Stomach (tissue), 9 donors: Measurements from ENCODE around the gene COMMD7. TPM values are rescaled to one million over a fixed set of nuclear protein-coding genes. Genes with fewer than 3 reads are reported as not detected.
A peak's percentile ranks its signal among the peaks of the same experiment; 100 is the strongest.

Source experiments
- DNase-seq, 2 donors: peaks; one replicate each; pipeline versions ENCODE4 v3.0.0 to v3.0.0-alpha.2; 2013 to 2019
- H3K27ac ChIP-seq, 5 donors: fragments of 200-600 bp in 4 of 5; sonication (generic) in 4 of 5; one replicate each; pipeline ENCODE4 v1.5.1; 2013 to 2019; ENCODE audit warnings: mild to moderate bottlenecking in 1 of 5, moderate library complexity in 1 of 5
- H3K27me3 ChIP-seq, 3 donors: fragments of 200-600 bp; sonication (generic); one replicate each; pipeline ENCODE4 v1.5.1; 2017 to 2019; ENCODE audit warnings: mixed run types in 1 of 3
- H3K36me3 ChIP-seq, 4 donors: fragments of 200-600 bp; sonication (generic); 1 replicate in 3 of 4; 2 replicates in 1 of 4; pipeline ENCODE4 v1.5.1; 2016 to 2019
- H3K4me1 ChIP-seq, 4 donors: fragments of 200-600 bp; sonication (generic); one replicate each; pipeline ENCODE4 v1.5.1; 2016 to 2019
- H3K4me3 ChIP-seq, 4 donors: fragments of 200-600 bp; sonication (generic) in 3 of 4; one replicate each; pipeline ENCODE4 v1.5.1; 2016 to 2019; ENCODE audit warnings: mild to moderate bottlenecking in 1 of 4
- H3K9me3 ChIP-seq, 4 donors: fragments of 200-600 bp; sonication (generic); one replicate each; pipeline ENCODE4 v1.5.1; 2016 to 2019
- EP300 ChIP-seq: sonication (generic); formaldehyde crosslinking; IDR thresholded peaks from one replicate; pipeline ENCODE4 v1.6.1; 2017; ENCODE audit warnings: antibody characterized with exemption
- POLR2A ChIP-seq, 4 donors: fragments of 450-650 bp; IDR thresholded peaks; one replicate each; pipeline ENCODE4 v1.6.1; 2016; ENCODE audit warnings: antibody characterized with exemption in 4 of 4, control low read depth in 2 of 4, mild to moderate bottlenecking in 1 of 4, moderate library complexity in 1 of 4
- POLR2AphosphoS5 ChIP-seq, 3 donors: sonication (generic); formaldehyde crosslinking; IDR thresholded peaks; one replicate each; pipeline ENCODE4 v1.6.1; 2016; ENCODE audit warnings: antibody characterized with exemption in 3 of 3
- WGBS, 5 donors: extraction: QIAGEN DNeasy Blood & Tissue Kit in 3 of 5; methylation state at CpG; one replicate each; pipeline versions ENCODE4 v1.1.5 to v1.1.7; 2013 to 2018; 5-methylcytosine and 5-hydroxymethylcytosine counted together
- intact Hi-C: fragments of 100-400 bp; cut with DNase I; formaldehyde crosslinking; loops from one replicate; pipeline ENCODE4 v1.15.1; 2023; ENCODE audit warnings: low total_unique reads
- polyA plus RNA-seq, 3 donors: library from polyadenylated mRNA; stranded (reverse); fragments of 200-250 nt; gene quantifications; one replicate each; pipeline ENCODE4 v1.2.3, GENCODE V29; 2013
- total RNA-seq, 5 donors: library from RNA; depleted of rRNA; stranded (reverse); fragments of >200 nt; gene quantifications; one replicate each; pipeline versions ENCODE4 v1.1.0 to v1.2.3, GENCODE V29; 2014 to 2016
- TF ChIP-seq, protein P1 (sequence below), 7 experiments: fragments of 450-650 bp in 4 of 7; fragments of 200-600 bp in 3 of 7; sonication (generic) in 3 of 7; IDR thresholded peaks; one replicate each; pipeline ENCODE4 v1.5.1; 2016 to 2019; ENCODE audit warnings: antibody characterized with exemption in 7 of 7, control low read depth in 2 of 7, mild to moderate bottlenecking in 1 of 7
- donor health status: healthy with polysubstance abuse.
- donor health status: Bipolar disorder and iron deficiency.
- donor health status: healthy.

COMMD7 gene
- total and polyA plus RNA-seq, 8 donors, result 3.8 to 61.9 (median 24.3) TPM

DNA sequence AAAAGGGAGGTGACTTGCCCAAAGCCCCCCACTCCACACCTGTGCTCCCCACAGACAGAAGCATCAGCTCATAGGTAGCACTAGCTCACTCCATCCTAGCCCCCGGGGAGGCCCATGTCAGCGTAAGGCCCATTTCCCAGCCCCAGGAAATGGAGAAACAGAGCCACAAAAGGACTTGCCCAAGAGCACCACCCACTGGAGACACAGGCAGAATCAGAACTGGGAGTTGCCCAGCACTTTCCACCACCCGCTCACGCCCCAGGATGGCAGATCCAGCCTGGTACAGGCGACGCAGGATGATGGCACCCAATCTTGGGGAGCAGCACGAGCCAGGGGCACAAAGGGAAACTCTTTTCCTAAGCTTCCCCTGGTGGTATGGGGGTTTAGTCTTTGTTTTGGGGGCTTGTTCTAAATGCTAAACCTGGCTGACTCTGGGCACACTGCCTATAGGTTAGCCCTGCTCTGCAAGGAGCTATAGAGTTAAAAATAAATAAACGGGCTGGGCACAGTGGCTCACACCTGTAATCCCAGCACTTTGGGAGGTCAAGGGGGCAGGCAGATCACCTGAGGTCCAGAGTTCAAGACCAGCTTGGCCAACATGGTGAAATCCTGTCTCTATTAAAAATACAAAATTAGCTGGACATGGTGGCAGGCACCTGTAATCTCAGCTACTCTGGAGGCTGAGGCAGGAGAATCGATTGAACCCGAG lies 81.3 kb downstream of the COMMD7 start:
- Histone ChIP-seq H3K9me3 (no peaks in the 10 kb centered on the region), H3K36me3 (no peaks in the 10 kb centered on the region), H3K27me3 (no peaks in the 10 kb centered on the region), H3K27ac (no peak overlapping the region), H3K4me1 (peaks cover 0 to 12% (median 4%) of the 10 kb centered on the region in 4 donors), H3K4me3 (no peak overlapping the region)
- intact Hi-C loops, result no loop called here
- 85 to 91% (median 89%) methylated on average over 10 of the region's 10 CpGs for WGBS, 5 donors
- peak in 1 of 2 donors; percentile 2 for DNase-seq
- TF ChIP-seq POLR2AphosphoS5 (IDR thresholded peaks at IDR 0.05), result no peak
- TF ChIP-seq POLR2A (IDR thresholded peaks at IDR 0.05), result no peak
- TF ChIP-seq, protein P1, sequence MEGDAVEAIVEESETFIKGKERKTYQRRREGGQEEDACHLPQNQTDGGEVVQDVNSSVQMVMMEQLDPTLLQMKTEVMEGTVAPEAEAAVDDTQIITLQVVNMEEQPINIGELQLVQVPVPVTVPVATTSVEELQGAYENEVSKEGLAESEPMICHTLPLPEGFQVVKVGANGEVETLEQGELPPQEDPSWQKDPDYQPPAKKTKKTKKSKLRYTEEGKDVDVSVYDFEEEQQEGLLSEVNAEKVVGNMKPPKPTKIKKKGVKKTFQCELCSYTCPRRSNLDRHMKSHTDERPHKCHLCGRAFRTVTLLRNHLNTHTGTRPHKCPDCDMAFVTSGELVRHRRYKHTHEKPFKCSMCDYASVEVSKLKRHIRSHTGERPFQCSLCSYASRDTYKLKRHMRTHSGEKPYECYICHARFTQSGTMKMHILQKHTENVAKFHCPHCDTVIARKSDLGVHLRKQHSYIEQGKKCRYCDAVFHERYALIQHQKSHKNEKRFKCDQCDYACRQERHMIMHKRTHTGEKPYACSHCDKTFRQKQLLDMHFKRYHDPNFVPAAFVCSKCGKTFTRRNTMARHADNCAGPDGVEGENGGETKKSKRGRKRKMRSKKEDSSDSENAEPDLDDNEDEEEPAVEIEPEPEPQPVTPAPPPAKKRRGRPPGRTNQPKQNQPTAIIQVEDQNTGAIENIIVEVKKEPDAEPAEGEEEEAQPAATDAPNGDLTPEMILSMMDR (IDR thresholded peaks at IDR 0.05), result no peak
- TF ChIP-seq EP300, result no peak

DNA sequence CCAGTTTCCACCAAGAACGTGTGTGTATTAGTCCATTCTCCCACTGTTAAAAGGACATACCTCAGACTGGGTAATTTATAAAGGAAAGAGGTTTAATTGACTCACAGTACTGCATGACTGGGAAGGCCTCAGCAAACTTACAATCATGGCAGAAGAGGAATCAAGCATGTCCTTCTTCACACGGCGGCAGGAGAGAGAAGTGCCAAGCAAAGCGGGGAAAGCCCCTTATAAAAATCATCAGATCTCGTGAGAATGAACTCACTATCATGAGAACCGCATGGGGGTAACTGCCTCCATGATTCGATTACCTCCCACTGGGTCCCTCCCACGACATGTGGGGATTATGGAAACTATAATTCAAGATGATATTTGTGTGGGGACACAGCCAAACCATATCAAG lies 82.6 kb downstream of the COMMD7 start:
- DNase-seq, result no peak
- H3K27ac ChIP-seq, result no peak overlapping the region
- intact Hi-C loops, result no loop called here
- 85 to 92% (median 89%) methylated on average over 8 of the region's 8 CpGs for WGBS, 5 donors
- no peaks in the 10 kb centered on the region for H3K36me3 ChIP-seq
- H3K4me3 ChIP-seq, result no peak overlapping the region
- H3K4me1 ChIP-seq, result peaks cover 0 to 9% (median 3%) of the 10 kb centered on the region in 4 donors
- no peaks in the 10 kb centered on the region for H3K9me3 ChIP-seq
- H3K27me3 ChIP-seq, result no peaks in the 10 kb centered on the region
- TF ChIP-seq EP300, result no peak
- TF ChIP-seq, protein P1 (IDR thresholded peaks at IDR 0.05), result no peak
- no peak for TF ChIP-seq POLR2AphosphoS5 (IDR thresholded peaks at IDR 0.05)

DNA sequence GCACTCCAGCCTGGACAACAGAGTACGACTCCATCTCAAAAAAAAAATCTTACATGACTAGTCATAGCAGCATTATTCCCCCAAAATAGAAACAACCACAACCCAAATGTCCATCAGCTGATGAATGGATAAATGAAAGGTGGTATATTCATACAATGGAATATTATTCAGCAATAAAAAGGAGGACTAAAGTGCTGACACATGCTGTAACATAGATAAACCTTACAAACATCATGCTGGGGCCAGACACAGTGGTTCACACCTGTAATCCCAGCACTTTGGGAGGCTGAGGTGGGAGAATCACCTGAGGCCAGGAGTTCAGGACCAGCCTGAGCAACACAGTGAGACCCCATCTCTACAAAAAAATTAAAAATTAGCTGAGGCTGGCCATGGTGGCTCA lies 86.4 kb downstream of the COMMD7 start:
- no peak for TF ChIP-seq POLR2AphosphoS5 (IDR thresholded peaks at IDR 0.05)
- TF ChIP-seq POLR2A (IDR thresholded peaks at IDR 0.05), result no peak
- TF ChIP-seq EP300, result no peak
- intact Hi-C loops, result no loop called here
- Histone ChIP-seq H3K27ac (no peak overlapping the region), H3K27me3 (no peaks in the 10 kb centered on the region), H3K4me1 (peaks cover 0 to 8% (median 6%) of the 10 kb centered on the region in 4 donors), H3K36me3 (no peaks in the 10 kb centered on the region), H3K4me3 (no peak overlapping the region), H3K9me3 (no peaks in the 10 kb centered on the region)
- DNase-seq, result no peak
- 91 to 100% (median 94%) methylated on average over 1 of the region's 1 CpG for WGBS, 5 donors

DNA sequence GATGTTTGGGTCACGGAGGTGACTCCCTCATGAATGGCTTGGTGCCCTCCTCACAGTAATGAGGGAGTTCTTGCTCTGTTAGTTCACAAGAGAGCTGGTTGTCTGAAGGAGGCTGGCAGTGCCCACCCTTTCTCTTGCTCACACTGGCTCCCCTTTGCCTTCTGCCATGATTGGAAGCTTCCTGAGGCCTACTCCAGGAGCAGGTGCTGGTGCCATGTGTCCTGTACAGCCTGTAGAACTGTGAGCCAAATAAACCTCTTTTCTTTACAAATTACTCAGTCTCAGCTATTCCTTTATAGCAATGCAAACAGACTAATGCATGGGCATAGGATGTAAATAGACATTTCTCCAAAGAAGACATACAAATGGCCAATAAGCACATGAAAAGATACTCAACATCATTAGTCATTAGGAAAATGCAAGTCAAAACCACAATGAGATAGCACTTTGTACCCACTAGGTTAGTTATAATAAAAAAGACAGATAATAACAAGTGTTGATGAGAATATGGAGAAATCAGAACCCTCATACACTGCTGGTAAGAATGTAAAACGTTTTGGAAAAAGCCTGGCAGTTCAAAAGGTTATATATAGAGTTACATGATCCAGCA lies 87.3 kb downstream of the COMMD7 start:
- no peak overlapping the region for H3K4me3 ChIP-seq
- no peak for DNase-seq
- no peak overlapping the region for H3K27ac ChIP-seq
- no peaks in the 10 kb centered on the region for H3K27me3 ChIP-seq
- H3K4me1 ChIP-seq, result peaks cover 0 to 8% (median 6%) of the 10 kb centered on the region in 4 donors
- no peaks in the 10 kb centered on the region for H3K36me3 ChIP-seq
- no peaks in the 10 kb centered on the region for H3K9me3 ChIP-seq
- TF ChIP-seq POLR2A (IDR thresholded peaks at IDR 0.05) (no peak), POLR2AphosphoS5 (IDR thresholded peaks at IDR 0.05) (no peak), EP300 (no peak)
- TF ChIP-seq, protein P1 (IDR thresholded peaks at IDR 0.05), result no peak
- intact Hi-C loops, result no loop called here
- WGBS, 5 donors, result 56 to 67% (median 61%) methylated on average over 2 of the region's 2 CpGs
